ENCODE data around the gene KLF18.
"Not testable (repeated sequence)": the region's sequence is repeated elsewhere in the genome, so short reads cannot be mapped to it uniquely, and the experiment has no call there.

The KLF18 gene

GRCh38 chr1:44141531-44141930, at the start of gene KLF18:
Gene KLF18, minus strand, starts transcription at chr1:44141631. Its CDS starts 0 bp downstream, at chr1:44141631.
- DNase-seq (ENCODE audit: low read depth), result no peak

- no peak for DNase-seq (ENCODE audit: low read depth)
These were observed 33.2 kb upstream of the KLF18 start for GRCh38 chr1:44174630-44175029.

- no peak for DNase-seq (ENCODE audit: low read depth)
These were observed 28.9 kb upstream of the KLF18 start for GRCh38 chr1:44170281-44170823.

- DNase-seq (ENCODE audit: low read depth), result no peak
These were observed 27.2 kb upstream of the KLF18 start for GRCh38 chr1:44168520-44169098.

GRCh38 chr1:44161546-44161945, 20.1 kb upstream of the KLF18 start:
- DNase-seq (ENCODE audit: low read depth), result no peak

GRCh38 chr1:44158871-44159270, 17.4 kb upstream of the KLF18 start:
- no peak for DNase-seq (ENCODE audit: low read depth)

- no peak for DNase-seq (ENCODE audit: low read depth)
These were observed 16.5 kb upstream of the KLF18 start for GRCh38 chr1:44157903-44158302.

- no peak for DNase-seq (ENCODE audit: low read depth)
These were observed 12.6 kb upstream of the KLF18 start for GRCh38 chr1:44154049-44154448.

GRCh38 chr1:44152692-44153091, 11.3 kb upstream of the KLF18 start:
- DNase-seq (ENCODE audit: low read depth), result no peak

GRCh38 chr1:44151808-44152207, 10.4 kb upstream of the KLF18 start:
- no peak for DNase-seq (ENCODE audit: low read depth)

GRCh38 chr1:44151332-44151731, 9.9 kb upstream of the KLF18 start:
- DNase-seq (ENCODE audit: low read depth), result no peak

GRCh38 chr1:44147582-44147981, 6.2 kb upstream of the KLF18 start:
- DNase-seq (ENCODE audit: low read depth), result no peak

- DNase-seq (ENCODE audit: low read depth), result no peak
These were observed 5.3 kb upstream of the KLF18 start for GRCh38 chr1:44146536-44147361.

GRCh38 chr1:44144962-44145756, 3.7 kb upstream of the KLF18 start:
- no peak for DNase-seq (ENCODE audit: low read depth)

GRCh38 chr1:44139565-44139964, 1.9 kb downstream of the KLF18 start:
- not testable (repeated sequence) for DNase-seq (ENCODE audit: low read depth)

- no peak for DNase-seq (ENCODE audit: low read depth)
These were observed 3.2 kb downstream of the KLF18 start for GRCh38 chr1:44138239-44138638.

- DNase-seq (ENCODE audit: low read depth), result no peak
These were observed 5.5 kb downstream of the KLF18 start for GRCh38 chr1:44135886-44136285.

- DNase-seq (ENCODE audit: low read depth), result no peak
These were observed 7.1 kb downstream of the KLF18 start for GRCh38 chr1:44134071-44134920.

- DNase-seq (ENCODE audit: low read depth), result no peak
These were observed 10.0 kb downstream of the KLF18 start for GRCh38 chr1:44131411-44131810.

- DNase-seq (ENCODE audit: low read depth), result no peak
These were observed 11.6 kb downstream of the KLF18 start for GRCh38 chr1:44129616-44130500.

Measured in stimulated activated CD8-positive, alpha-beta memory T cell treated with anti-CD3 and anti-CD28 coated beads, Interleukin-7, amount 100 ng/mL, for 24 hours (primary cell).